Tibial artery (tissue), 4 donors: ENCODE results near the gene TXNDC12.

ENCODE experiments used
- DNase-seq, 2 donors: peaks; one replicate each; pipeline ENCODE4 v3.0.0-alpha.2; 2019
- H3K27ac ChIP-seq, 2 donors: fragments of 200-600 bp; sonication (generic) in 1 of 2; 1 replicate in 1 of 2; 2 replicates in 1 of 2; pipeline ENCODE4 v1.5.1; 2018 to 2019; ENCODE audit warnings: mild to moderate bottlenecking in 1 of 2
- H3K27me3 ChIP-seq, 2 donors: fragments of 200-600 bp; sonication (generic) in 1 of 2; one replicate each; pipeline versions ENCODE4 v1.5.1 to v1.6.0; 2016 to 2019
- H3K36me3 ChIP-seq, 3 donors: fragments of 200-600 bp; sonication (generic) in 2 of 3; one replicate each; pipeline ENCODE4 v1.5.1; 2016 to 2019; ENCODE audit warnings: mild to moderate bottlenecking in 2 of 3
- H3K4me1 ChIP-seq, 4 donors: fragments of 200-600 bp; sonication (generic) in 2 of 4; 1 replicate in 3 of 4; 2 replicates in 1 of 4; pipeline ENCODE4 v1.5.1; 2016 to 2019
- H3K4me3 ChIP-seq, 2 donors: fragments of 200-600 bp; sonication (generic) in 1 of 2; 1 replicate in 1 of 2; 2 replicates in 1 of 2; pipeline ENCODE4 v1.5.1; 2018 to 2019; ENCODE audit warnings: mild to moderate bottlenecking in 2 of 2
- H3K9me3 ChIP-seq, 3 donors: fragments of 200-600 bp; sonication (generic) in 1 of 3; one replicate each; pipeline ENCODE4 v1.5.1; 2016 to 2019
- intact Hi-C: fragments of 100-400 bp; cut with DNase I; formaldehyde crosslinking; loops from one replicate; pipeline ENCODE4 v1.15.0; 2023; ENCODE audit warnings: low total_unique reads
- TF ChIP-seq, protein P1 (sequence below), 2 experiments: fragments of 200-600 bp in 1 of 2; fragments of 450-650 bp in 1 of 2; IDR thresholded peaks; one replicate each; pipeline ENCODE4 v1.5.1; 2017 to 2019; ENCODE audit warnings: antibody characterized with exemption in 2 of 2, mild to moderate bottlenecking in 1 of 2, moderate library complexity in 1 of 2

Gene TXNDC12

DNA sequence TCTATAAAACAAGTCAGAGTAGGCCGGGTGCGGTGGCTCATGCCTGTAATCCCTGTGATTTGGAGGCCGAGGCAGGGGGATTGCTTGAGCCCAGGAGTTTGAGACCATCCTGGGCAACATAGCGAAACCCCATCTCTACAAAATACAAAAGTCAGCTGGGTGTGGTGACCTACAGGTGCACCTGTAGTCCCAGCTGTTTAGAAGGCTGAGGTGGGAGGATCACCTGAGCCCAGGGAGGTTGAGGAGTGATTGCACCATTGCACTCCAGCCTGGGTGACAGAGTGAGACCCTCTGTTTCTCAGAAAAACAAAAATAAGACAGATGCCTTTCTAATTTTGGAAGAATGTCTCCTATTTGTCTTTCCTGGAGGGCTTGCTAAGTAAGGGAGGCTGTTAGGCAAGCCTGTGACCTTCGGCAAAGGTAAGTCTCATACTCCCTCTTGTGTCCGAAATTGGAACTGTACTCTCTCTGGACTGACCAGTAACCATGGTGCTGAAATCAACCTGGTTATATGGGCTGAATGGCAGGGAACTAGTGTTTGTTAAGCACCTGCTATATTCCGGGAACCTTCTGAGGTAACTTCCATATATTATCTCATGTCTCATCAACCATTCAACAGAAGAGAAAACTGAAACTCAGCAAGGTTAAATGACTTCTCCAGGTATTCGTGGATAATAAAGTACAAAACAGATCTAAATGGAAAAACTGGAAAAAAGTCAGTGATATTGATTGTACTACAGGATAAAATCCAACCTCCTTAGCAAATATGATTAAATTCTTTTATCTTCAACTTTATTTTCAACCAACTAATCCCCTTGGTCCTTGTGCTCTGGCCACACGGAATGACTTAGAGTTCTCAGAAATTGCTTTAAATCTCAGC is 52.7 kb downstream of the TXNDC12 start:
- Histone ChIP-seq H3K4me1 (peaks cover 0 to 9% (median 1%) of the 10 kb centered on the region in 4 donors), H3K36me3 (no peaks in the 10 kb centered on the region), H3K9me3 (no peaks in the 10 kb centered on the region), H3K4me3 (no peak overlapping the region), H3K27ac (no peak overlapping the region), H3K27me3 (no peaks in the 10 kb centered on the region)
- TF ChIP-seq, protein P1, sequence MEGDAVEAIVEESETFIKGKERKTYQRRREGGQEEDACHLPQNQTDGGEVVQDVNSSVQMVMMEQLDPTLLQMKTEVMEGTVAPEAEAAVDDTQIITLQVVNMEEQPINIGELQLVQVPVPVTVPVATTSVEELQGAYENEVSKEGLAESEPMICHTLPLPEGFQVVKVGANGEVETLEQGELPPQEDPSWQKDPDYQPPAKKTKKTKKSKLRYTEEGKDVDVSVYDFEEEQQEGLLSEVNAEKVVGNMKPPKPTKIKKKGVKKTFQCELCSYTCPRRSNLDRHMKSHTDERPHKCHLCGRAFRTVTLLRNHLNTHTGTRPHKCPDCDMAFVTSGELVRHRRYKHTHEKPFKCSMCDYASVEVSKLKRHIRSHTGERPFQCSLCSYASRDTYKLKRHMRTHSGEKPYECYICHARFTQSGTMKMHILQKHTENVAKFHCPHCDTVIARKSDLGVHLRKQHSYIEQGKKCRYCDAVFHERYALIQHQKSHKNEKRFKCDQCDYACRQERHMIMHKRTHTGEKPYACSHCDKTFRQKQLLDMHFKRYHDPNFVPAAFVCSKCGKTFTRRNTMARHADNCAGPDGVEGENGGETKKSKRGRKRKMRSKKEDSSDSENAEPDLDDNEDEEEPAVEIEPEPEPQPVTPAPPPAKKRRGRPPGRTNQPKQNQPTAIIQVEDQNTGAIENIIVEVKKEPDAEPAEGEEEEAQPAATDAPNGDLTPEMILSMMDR (IDR thresholded peaks at IDR 0.05): peak; percentile 83 to 93
- intact Hi-C loops: loop anchor here (5.0 kb wide), 1 partner anchor 110 kb away; no protein-coding TSS in a partner anchor
- peak in 1 of 2 donors; percentile 32 for DNase-seq

DNA sequence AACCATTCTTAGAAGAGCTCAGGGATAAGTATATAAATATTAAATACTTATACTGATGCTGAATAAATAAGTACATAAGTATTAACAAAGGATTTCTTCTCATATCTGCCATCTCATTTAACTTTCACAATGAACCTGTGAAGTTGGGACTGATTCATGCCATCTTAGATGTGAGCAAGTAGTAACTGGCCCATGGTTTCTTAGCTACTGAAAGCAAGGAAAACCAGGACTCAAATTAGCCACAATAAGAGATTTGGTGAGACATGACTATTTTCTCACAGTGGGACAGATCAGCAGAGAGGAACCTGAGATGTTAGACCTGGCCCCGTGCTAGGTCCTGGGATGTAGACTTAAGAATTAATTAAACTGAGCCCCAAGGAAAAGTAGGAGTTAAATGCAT is 56.3 kb downstream of the TXNDC12 start:
- Histone ChIP-seq H3K4me1 (no peaks in the 10 kb centered on the region), H3K4me3 (no peak overlapping the region), H3K27ac (no peak overlapping the region), H3K27me3 (peaks cover 0 to 3% of the 10 kb centered on the region in 2 donors), H3K9me3 (no peaks in the 10 kb centered on the region), H3K36me3 (no peaks in the 10 kb centered on the region)
- no peak for DNase-seq
- intact Hi-C loops: no loop called here
- TF ChIP-seq, protein P1 (IDR thresholded peaks at IDR 0.05): no peak

DNA sequence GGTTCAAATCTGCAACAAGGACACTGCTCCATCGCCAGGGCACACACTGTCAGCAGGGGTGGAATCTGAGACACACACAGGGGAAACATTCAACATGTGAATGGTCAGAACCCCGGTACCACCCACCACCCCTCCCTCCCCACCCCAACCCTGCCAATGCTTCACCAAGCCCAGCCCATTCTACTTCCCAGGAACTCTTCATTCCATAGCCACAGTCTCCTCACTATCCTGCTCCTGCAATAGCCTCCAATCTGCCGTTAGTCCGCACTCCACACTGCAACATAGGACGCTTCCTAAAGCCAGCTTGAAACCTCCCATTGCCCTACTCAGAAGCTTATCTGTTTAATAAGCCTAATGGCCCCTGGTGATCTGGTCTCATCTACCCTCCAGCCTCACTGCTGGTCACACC is 57.0 kb downstream of the TXNDC12 start:
- no peaks in the 10 kb centered on the region for H3K36me3 ChIP-seq
- no peak overlapping the region for H3K27ac ChIP-seq
- H3K4me3 ChIP-seq: no peak overlapping the region
- no peak for DNase-seq
- H3K27me3 ChIP-seq: peaks cover 0 to 8% of the 10 kb centered on the region in 2 donors
- TF ChIP-seq, protein P1 (IDR thresholded peaks at IDR 0.05): no peak
- intact Hi-C loops: no loop called here
- H3K4me1 ChIP-seq: no peaks in the 10 kb centered on the region
- H3K9me3 ChIP-seq: no peaks in the 10 kb centered on the region

DNA sequence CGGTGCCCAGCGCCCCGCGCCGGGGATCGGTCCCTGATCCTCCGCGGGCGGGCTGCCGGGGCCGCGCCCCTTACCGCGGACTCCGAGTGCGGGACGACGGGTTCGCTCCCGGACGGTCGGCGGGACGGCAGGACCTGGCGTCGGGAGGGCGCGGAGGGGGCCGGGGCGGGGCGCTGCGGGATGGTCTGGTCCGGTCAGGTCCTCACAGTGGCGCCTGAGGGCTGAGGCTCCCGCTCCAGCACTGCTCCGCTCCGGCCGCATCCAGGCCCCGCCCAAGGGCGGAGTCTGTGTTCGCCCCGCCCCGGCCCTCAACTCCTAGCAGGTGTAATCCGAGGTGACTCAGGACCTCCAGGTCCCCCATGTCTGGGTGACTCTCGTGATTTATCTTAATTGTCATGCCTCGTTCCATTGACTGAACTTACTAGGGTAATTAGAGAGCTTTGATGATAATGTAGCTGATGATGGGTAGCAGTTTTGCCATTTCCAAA is 64.5 kb downstream of the TXNDC12 start, which contains the start of gene RAB3B:
Gene RAB3B (minus strand): TSS at position 223 of the 488 bp plus-strand sequence. CDS start 13,583 bp downstream, outside the sequence.
- H3K9me3 ChIP-seq: no peaks in the 10 kb centered on the region
- peak within 1 kb of the TSS; percentile 38 to 51 for H3K4me3 ChIP-seq
- peaks cover 0 to 11% (median 8%) of the 10 kb centered on the region in 4 donors for H3K4me1 ChIP-seq
- intact Hi-C loops: no loop called here
- H3K27ac ChIP-seq: no peak within 1 kb of the TSS
- TF ChIP-seq, protein P1 (IDR thresholded peaks at IDR 0.05): no peak
- no peaks in the 10 kb centered on the region for H3K36me3 ChIP-seq
- peaks cover 0 to 47% of the 10 kb centered on the region in 2 donors for H3K27me3 ChIP-seq
- DNase-seq: peak; percentile 28 to 68

DNA sequence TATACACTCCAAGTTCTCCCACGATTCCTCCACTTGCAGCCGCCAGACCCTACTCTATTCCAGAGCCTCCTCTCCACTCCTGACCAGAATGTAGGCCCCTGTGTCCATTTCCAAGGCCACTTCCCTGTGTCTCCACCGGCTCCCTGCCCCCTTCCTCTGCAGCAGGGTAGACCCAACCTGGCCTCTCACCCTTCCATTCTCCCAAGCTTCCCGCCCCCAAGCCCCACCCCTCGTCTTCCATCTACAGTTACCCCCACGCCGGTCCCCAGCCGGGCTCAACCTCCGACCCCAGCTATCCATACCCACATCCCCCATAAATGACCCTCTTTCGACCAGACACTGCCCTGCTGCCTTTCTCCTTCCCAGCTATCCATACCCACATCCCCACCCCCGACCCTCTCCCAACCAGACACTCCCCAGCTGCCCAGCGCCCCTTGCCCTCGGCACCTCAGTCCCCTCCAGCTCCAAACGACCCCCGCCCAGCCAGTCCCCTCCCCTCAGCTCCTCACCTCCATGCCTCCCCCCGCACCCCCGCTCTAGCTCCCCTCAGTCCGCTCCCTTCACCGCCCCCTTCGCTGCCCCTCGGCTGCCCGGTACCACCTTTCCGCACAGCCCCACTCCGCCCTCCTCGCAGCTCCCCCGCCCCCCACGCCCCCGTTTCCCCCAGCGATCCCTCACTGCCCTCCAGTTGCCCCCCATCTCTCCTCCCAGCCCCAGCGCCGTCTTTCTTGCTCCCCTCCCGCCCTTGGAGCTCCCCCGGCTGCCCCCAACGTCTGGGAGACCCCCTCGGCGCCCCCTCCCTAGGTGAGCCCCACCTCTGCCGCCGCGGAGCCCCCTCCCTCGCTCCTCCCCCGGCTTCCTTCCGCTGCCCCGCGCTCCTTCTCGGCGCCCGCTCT is 65.2 kb downstream of the TXNDC12 start:
- Histone ChIP-seq H3K27me3 (peaks cover 0 to 47% of the 10 kb centered on the region in 2 donors), H3K27ac (no peak overlapping the region), H3K36me3 (no peaks in the 10 kb centered on the region), H3K4me3 (peak overlapping the region; percentile 38 to 51), H3K9me3 (no peaks in the 10 kb centered on the region), H3K4me1 (peaks cover 0 to 11% (median 8%) of the 10 kb centered on the region in 4 donors)
- intact Hi-C loops: no loop called here
- TF ChIP-seq, protein P1 (IDR thresholded peaks at IDR 0.05): no peak
- no peak for DNase-seq
